HEK293T (cell line): ENCODE data around the gene LRRIQ1.

Source experiments
- BHLHE40 ChIP-seq: fragments of 450-650 bp; IDR thresholded peaks from 2 replicates; pipeline ENCODE4 v1.6.1; 2016; ENCODE audit warnings: mild to moderate bottlenecking, moderate library complexity, borderline replicate concordance
- FOXM1 ChIP-seq: fragments of 450-650 bp; IDR thresholded peaks from 2 replicates; pipeline ENCODE4 v1.6.1; 2017; ENCODE audit warnings: mild to moderate bottlenecking, borderline replicate concordance
- LEF1 ChIP-seq: fragments of 450-650 bp; IDR thresholded peaks from 2 replicates; pipeline ENCODE4 v1.6.1; 2017; ENCODE audit warnings: mild to moderate bottlenecking, borderline replicate concordance
- SUZ12 ChIP-seq: fragments of 450-650 bp; IDR thresholded peaks from 2 replicates; pipeline ENCODE4 v1.6.1; 2016; ENCODE audit warnings: mild to moderate bottlenecking
- TARDBP ChIP-seq: fragments of 450-650 bp; IDR thresholded peaks from 2 replicates; pipeline ENCODE4 v1.6.1; 2016

DNA sequence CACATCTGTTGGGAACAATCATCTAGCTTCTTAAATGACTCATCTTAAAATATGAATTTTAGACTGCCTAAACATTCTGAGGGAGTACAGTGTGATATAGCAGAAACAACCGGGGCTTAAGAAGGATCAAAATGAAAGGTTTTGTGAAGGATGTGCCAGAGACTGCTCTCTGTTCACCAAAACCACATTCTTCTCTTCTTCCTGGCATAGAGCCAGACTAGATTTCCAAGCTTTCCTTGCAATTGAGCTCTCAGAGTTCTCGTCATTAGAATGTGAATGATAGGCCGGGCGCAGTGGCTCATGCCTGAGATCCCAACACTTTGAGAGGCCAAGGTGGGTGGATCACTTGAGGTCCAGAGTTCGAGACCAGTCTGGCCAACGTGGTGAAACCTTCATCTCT is 94.5 kb downstream of the LRRIQ1 start:
- no peak for TF ChIP-seq SUZ12
- no peak for TF ChIP-seq LEF1
- TF ChIP-seq TARDBP = no peak
- no peak for TF ChIP-seq FOXM1
- no peak for TF ChIP-seq BHLHE40
